Activated naive CD4-positive, alpha-beta T cell treated with anti-CD3 and anti-CD28 coated beads, Interleukin-2, amount 50 U/mL, for 24 hours (primary cell): ENCODE measurements around the gene TGFB3.

Experiments
- H3K27ac Mint-ChIP-seq: one replicate; pipeline ENCODE4 v1.8.0; 2021; ENCODE audit warnings: mild to moderate bottlenecking, mixed read lengths
- H3K27me3 Mint-ChIP-seq: one replicate; pipeline ENCODE4 v1.8.0; 2021; ENCODE audit warnings: mixed read lengths
- H3K36me3 Mint-ChIP-seq: one replicate; pipeline ENCODE4 v1.8.0; 2021; ENCODE audit warnings: mixed read lengths
- H3K4me1 Mint-ChIP-seq: one replicate; pipeline ENCODE4 v1.8.0; 2021; ENCODE audit warnings: mixed read lengths
- H3K4me3 Mint-ChIP-seq: one replicate; pipeline ENCODE4 v1.8.0; 2021; ENCODE audit warnings: mild to moderate bottlenecking, mixed read lengths
- H3K9me3 Mint-ChIP-seq: one replicate; pipeline ENCODE4 v1.8.0; 2021; ENCODE audit warnings: mixed read lengths

TGFB3 gene

DNA sequence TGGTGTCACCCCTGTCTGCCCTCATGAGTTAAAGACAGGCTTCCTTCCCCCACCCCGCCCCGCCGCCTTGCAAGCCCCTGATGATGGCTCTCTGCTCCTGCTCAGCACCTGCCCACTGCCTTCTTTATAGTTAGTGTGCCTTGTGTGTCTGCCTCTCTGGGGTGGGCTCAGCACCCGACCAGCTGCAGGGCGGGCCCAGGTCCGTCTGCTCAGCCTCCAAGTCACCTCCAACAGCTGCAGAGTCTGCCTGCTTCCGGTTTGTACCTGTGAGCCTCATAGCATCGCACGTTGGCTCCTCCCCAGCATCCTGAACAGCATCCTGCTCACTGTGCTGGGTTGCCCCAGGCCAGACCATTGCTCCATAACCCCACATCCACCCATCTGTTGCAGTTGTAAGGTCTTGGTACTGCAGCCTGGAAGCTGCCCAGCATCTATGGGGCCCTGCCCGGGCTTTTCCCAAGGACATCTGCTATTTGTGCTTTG is 3.5 kb downstream of the TGFB3 start:
- Mint-ChIP-seq H3K27me3 (no peaks in the 10 kb centered on the region), H3K4me3 (no peak overlapping the region), H3K9me3 (no peaks in the 10 kb centered on the region), H3K36me3 (no peaks in the 10 kb centered on the region), H3K4me1 (peaks cover 37% of the 10 kb centered on the region), H3K27ac (no peak overlapping the region)

DNA sequence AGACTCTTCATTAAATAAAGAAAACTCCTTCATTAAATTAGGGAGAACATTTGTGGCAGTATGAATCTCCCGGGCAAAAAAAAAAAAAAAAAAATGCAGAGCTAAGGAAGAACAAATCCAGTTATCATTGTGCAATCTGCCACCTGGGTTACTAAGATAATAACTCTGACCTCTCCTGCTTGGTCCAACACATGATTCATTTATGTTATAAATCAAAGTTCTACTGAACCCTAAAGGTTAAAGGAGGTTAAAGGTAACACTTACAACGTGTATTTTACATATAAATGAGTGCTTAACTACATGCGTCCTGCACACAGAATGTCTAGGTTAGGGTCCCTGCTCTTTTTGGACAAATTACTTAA is 4.2 kb downstream of the TGFB3 start:
- Mint-ChIP-seq H3K4me1 (peaks cover 37% of the 10 kb centered on the region), H3K27me3 (no peaks in the 10 kb centered on the region), H3K4me3 (no peak overlapping the region), H3K27ac (no peak overlapping the region), H3K9me3 (no peaks in the 10 kb centered on the region), H3K36me3 (no peaks in the 10 kb centered on the region)

DNA sequence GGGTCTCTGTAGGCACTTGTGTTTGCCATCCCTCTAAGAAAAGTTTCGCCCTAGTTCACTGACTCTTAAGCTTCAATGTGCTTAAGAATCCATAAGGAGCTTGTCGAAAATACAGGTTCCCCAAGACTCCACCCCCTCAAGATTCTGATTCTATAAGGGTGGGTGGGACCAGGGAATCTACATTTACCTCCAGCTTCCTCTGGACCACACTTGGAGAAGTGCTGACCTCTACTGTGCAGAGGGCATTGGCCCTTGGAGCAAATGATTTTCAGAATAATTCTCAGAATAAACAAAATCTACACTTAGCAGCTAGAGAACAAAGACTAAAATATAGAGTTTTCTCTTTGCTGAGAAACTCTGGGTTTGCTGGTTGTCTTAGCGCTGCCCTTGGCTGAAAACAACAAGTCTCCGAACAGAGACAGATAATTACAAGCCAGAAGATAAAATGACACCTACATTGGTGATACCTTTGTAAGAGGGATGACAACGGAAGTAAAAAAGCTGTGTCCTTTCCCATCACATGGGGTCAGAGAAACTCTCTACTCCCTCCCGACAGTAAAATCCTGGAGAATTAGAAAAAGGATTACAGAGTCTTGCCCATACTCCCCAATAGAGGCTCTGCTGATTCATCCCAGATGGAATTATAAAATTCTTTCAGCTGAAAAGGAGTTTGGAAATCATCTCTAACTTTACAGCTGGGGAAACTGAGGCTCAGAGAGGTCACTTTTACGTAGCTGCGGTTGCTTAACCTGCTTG is 4.8 kb downstream of the TGFB3 start:
- no peak overlapping the region for H3K27ac Mint-ChIP-seq
- H3K36me3 Mint-ChIP-seq = no peaks in the 10 kb centered on the region
- H3K4me3 Mint-ChIP-seq = no peak overlapping the region
- H3K9me3 Mint-ChIP-seq = no peaks in the 10 kb centered on the region
- peaks cover 37% of the 10 kb centered on the region for H3K4me1 Mint-ChIP-seq
- no peaks in the 10 kb centered on the region for H3K27me3 Mint-ChIP-seq

- H3K27ac Mint-ChIP-seq = no peak overlapping the region
- H3K36me3 Mint-ChIP-seq = no peaks in the 10 kb centered on the region
- no peaks in the 10 kb centered on the region for H3K27me3 Mint-ChIP-seq
- H3K9me3 Mint-ChIP-seq = no peaks in the 10 kb centered on the region
- H3K4me3 Mint-ChIP-seq = no peak overlapping the region
- H3K4me1 Mint-ChIP-seq = no peaks in the 10 kb centered on the region
Measured at GRCh38 chr14:75972801-75973421, 8.9 kb downstream of the TGFB3 start.

- H3K27me3 Mint-ChIP-seq = no peaks in the 10 kb centered on the region
- H3K4me1 Mint-ChIP-seq = no peaks in the 10 kb centered on the region
- H3K27ac Mint-ChIP-seq = no peak overlapping the region
- no peak overlapping the region for H3K4me3 Mint-ChIP-seq
- H3K9me3 Mint-ChIP-seq = no peaks in the 10 kb centered on the region
- H3K36me3 Mint-ChIP-seq = peaks cover under 1% of the 10 kb centered on the region
Measured at GRCh38 chr14:75971509-75971908, 10.3 kb downstream of the TGFB3 start.

- no peak overlapping the region for H3K27ac Mint-ChIP-seq
- no peaks in the 10 kb centered on the region for H3K9me3 Mint-ChIP-seq
- no peaks in the 10 kb centered on the region for H3K27me3 Mint-ChIP-seq
- H3K4me1 Mint-ChIP-seq = no peaks in the 10 kb centered on the region
- peaks cover 5% of the 10 kb centered on the region for H3K36me3 Mint-ChIP-seq
- H3K4me3 Mint-ChIP-seq = no peak overlapping the region
Measured at GRCh38 chr14:75970989-75971388, 10.8 kb downstream of the TGFB3 start.

GRCh38 chr14:75969891-75970290 is 11.9 kb downstream of the TGFB3 start:
- H3K27ac Mint-ChIP-seq = no peak overlapping the region
- no peaks in the 10 kb centered on the region for H3K9me3 Mint-ChIP-seq

DNA sequence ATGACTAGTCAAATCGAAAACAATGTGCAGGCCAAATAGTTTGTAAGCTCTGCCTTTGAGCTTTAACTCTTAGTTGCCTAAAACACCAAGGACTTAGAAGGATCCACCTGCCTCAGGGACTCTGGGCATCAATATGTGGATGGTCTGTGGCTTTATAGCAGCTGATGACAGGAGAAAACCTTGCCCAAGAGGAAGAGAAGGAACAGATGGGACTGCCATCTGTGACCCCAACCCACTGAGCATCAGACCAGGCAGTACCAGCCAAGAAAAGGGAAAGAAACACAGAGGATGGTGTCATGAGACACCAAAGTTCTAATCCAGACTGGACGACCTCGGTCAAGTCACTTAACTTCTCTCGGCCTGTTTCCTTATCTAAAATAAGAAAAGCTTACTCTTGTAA is 12.7 kb downstream of the TGFB3 start:
- H3K27ac Mint-ChIP-seq = no peak overlapping the region
- H3K4me3 Mint-ChIP-seq = no peak overlapping the region
- H3K4me1 Mint-ChIP-seq = no peaks in the 10 kb centered on the region
- H3K27me3 Mint-ChIP-seq = no peaks in the 10 kb centered on the region
- H3K9me3 Mint-ChIP-seq = no peaks in the 10 kb centered on the region
- peaks cover 8% of the 10 kb centered on the region for H3K36me3 Mint-ChIP-seq

More at GRCh38 chr14:75969891-75970290, 11.9 kb downstream of the TGFB3 start:
- Mint-ChIP-seq H3K4me1 (no peaks in the 10 kb centered on the region), H3K4me3 (no peak overlapping the region), H3K27me3 (no peaks in the 10 kb centered on the region), H3K36me3 (peaks cover 8% of the 10 kb centered on the region)

- H3K27ac Mint-ChIP-seq = no peak overlapping the region
- peaks cover 8% of the 10 kb centered on the region for H3K36me3 Mint-ChIP-seq
- H3K4me3 Mint-ChIP-seq = no peak overlapping the region
- H3K4me1 Mint-ChIP-seq = no peaks in the 10 kb centered on the region
- H3K27me3 Mint-ChIP-seq = no peaks in the 10 kb centered on the region
- H3K9me3 Mint-ChIP-seq = no peaks in the 10 kb centered on the region
Measured at GRCh38 chr14:75968456-75968855, 13.3 kb downstream of the TGFB3 start.

GRCh38 chr14:75967866-75968265 is 13.9 kb downstream of the TGFB3 start:
- Mint-ChIP-seq H3K9me3 (no peaks in the 10 kb centered on the region), H3K27me3 (no peaks in the 10 kb centered on the region), H3K4me1 (no peaks in the 10 kb centered on the region), H3K36me3 (peaks cover 8% of the 10 kb centered on the region), H3K4me3 (no peak overlapping the region), H3K27ac (no peak overlapping the region)

GRCh38 chr14:75961662-75962061 is 20.1 kb downstream of the TGFB3 start:
- Mint-ChIP-seq H3K9me3 (no peaks in the 10 kb centered on the region), H3K27ac (no peak overlapping the region), H3K27me3 (no peaks in the 10 kb centered on the region), H3K36me3 (peaks cover 14% of the 10 kb centered on the region), H3K4me1 (no peaks in the 10 kb centered on the region), H3K4me3 (no peak overlapping the region)

- Mint-ChIP-seq H3K36me3 (peaks cover 7% of the 10 kb centered on the region), H3K9me3 (no peaks in the 10 kb centered on the region), H3K4me1 (no peaks in the 10 kb centered on the region), H3K27me3 (no peaks in the 10 kb centered on the region), H3K4me3 (no peak overlapping the region), H3K27ac (no peak overlapping the region)
Measured at GRCh38 chr14:75960231-75960630, 21.6 kb downstream of the TGFB3 start.

DNA sequence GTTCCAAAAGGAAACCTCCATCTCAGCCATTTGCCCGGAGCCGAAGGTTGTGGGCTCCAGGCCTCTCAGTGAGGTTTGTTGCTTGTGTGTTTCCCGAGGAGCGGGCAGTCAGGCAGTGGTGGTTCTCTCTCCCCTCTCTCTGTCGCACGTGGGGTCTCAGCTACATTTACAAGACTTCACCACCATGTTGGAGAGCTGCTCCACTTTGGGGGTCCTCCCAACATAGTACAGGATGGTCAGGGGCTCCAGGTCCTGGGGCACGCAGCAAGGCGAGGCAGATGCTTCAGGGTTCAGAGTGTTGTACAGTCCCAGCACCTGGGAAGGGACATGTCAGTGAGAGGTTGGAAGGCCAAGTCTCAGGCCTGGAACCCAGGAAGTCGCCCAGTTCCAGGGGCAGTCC is 22.8 kb downstream of the TGFB3 start:
- H3K36me3 Mint-ChIP-seq = peaks cover 7% of the 10 kb centered on the region
- H3K9me3 Mint-ChIP-seq = no peaks in the 10 kb centered on the region
- H3K27me3 Mint-ChIP-seq = no peaks in the 10 kb centered on the region
- H3K27ac Mint-ChIP-seq = no peak overlapping the region
- H3K4me1 Mint-ChIP-seq = no peaks in the 10 kb centered on the region
- H3K4me3 Mint-ChIP-seq = no peak overlapping the region

GRCh38 chr14:75952489-75952888 is 29.3 kb downstream of the TGFB3 start:
- peaks cover 10% of the 10 kb centered on the region for H3K9me3 Mint-ChIP-seq
- H3K4me1 Mint-ChIP-seq = no peaks in the 10 kb centered on the region
- H3K27me3 Mint-ChIP-seq = no peaks in the 10 kb centered on the region
- H3K4me3 Mint-ChIP-seq = no peak overlapping the region
- H3K27ac Mint-ChIP-seq = no peak overlapping the region
- peaks cover 7% of the 10 kb centered on the region for H3K36me3 Mint-ChIP-seq

DNA sequence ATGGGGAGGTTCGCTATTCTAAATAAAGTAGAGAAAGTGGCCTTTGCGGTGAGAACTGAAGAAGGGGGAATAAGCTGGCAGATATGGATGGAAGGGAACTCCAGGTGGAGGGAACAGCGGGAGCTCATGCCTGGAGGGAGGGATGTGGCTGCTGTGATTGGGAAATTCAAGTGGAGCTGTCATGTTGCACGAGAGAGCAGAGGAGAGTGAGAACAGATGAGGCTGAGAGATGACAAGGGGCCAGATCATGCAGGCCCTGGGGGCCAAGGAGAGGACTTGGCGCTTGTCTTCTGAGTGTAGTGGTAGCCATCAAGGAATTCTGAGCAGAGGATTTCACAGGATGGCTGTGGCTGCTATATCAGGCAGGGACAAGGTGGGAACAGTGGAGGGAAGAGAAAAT is 35.0 kb downstream of the TGFB3 start:
- Mint-ChIP-seq H3K4me1 (no peaks in the 10 kb centered on the region), H3K36me3 (peaks cover 7% of the 10 kb centered on the region), H3K27me3 (no peaks in the 10 kb centered on the region), H3K9me3 (peaks cover 1% of the 10 kb centered on the region), H3K27ac (no peak overlapping the region), H3K4me3 (no peak overlapping the region)

DNA sequence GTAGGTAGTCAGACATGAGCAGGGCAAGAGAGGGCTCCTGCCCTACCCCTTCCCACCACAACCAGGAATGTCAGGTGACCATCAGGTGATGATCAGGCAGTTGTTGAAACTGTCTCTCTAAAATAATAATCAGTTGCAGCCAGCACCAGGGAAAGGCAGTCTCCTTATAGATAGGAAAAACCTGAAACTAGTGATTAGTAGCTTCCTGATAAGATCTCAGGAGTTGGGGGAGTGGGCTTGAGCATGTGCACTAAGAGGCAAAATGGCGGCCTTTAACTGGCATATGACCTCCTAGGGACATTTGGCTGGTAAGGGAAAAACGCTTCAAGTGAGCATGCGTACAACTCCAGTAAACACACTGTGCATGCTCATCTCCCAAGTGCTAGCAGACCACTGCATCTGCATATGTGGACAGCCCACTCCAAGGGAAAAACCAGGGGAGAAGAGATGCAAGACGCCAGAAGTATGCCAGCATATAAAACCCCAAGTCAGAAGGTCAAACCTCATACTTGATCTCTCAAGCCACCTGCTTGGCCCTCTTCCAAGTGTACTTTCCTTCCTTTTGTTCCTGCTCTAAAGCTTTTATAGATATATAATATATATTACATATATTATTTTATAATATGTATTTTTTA is 37.1 kb downstream of the TGFB3 start:
- H3K36me3 Mint-ChIP-seq = peaks cover 6% of the 10 kb centered on the region
- no peak overlapping the region for H3K4me3 Mint-ChIP-seq
- no peaks in the 10 kb centered on the region for H3K4me1 Mint-ChIP-seq
- no peaks in the 10 kb centered on the region for H3K9me3 Mint-ChIP-seq
- H3K27me3 Mint-ChIP-seq = no peaks in the 10 kb centered on the region
- H3K27ac Mint-ChIP-seq = no peak overlapping the region
